Activated CD8-positive, alpha-beta T cell treated with anti-CD3 and anti-CD28 coated beads, Interleukin-2, amount 10 ng/mL, durations not matched to agents 7 days and 5 days (primary cell): ENCODE measurements around the gene ITGA1. TPM values are rescaled to one million over a fixed set of nuclear protein-coding genes. Genes with fewer than 3 reads are reported as not detected.

ENCODE experiments used
- ATAC-seq: fragments of 150-1000 bp; cut with Tn5 transposase; one replicate; pipeline ENCODE4 v1.10.0; 2021; ENCODE audit warnings: moderate library complexity
- CTCF ChIA-PET: fragments of 350-600 bp; sonication (Branson Sonifier 250); formaldehyde crosslinking; loops from one replicate; lab custom pipeline; 2021; ENCODE audit warnings: antibody characterized with exemption; lab: Charles Lee
- POLR2A ChIA-PET: fragments of 350-600 bp; sonication (Branson Sonifier 250); formaldehyde crosslinking; loops from one replicate; lab custom pipeline; 2021; ENCODE audit warnings: antibody characterized with exemption; lab: Charles Lee
- DNase-seq: peaks from one replicate; pipeline ENCODE4 v3.0.0-alpha.2; 2020
- H3K27ac Mint-ChIP-seq: one replicate; pipeline ENCODE4 v1.8.0; 2021; ENCODE audit warnings: mild to moderate bottlenecking, mixed read lengths
- H3K27me3 Mint-ChIP-seq: one replicate; pipeline ENCODE4 v1.8.0; 2021; ENCODE audit warnings: low read depth, mixed read lengths
- H3K36me3 Mint-ChIP-seq: one replicate; pipeline ENCODE4 v1.8.0; 2021; ENCODE audit warnings: low read depth, mixed read lengths
- H3K4me1 Mint-ChIP-seq: one replicate; pipeline ENCODE4 v1.8.0; 2021; ENCODE audit warnings: low read depth, mixed read lengths
- H3K4me3 Mint-ChIP-seq: one replicate; pipeline ENCODE4 v1.8.0; 2021; ENCODE audit warnings: mild to moderate bottlenecking, mixed read lengths
- H3K9me3 Mint-ChIP-seq: one replicate; pipeline ENCODE4 v1.8.0; 2022; ENCODE audit warnings: mixed read lengths; ENCODE audit not compliant: insufficient read depth
- total RNA-seq, 2 experiments: library from RNA; stranded (reverse); gene quantifications; one replicate each; pipeline ENCODE4 v1.2.3, GENCODE V29; 2021

The ITGA1 gene
- total RNA-seq, 2 experiments from 2014 or later = 18.0 to 19.2 TPM

DNA sequence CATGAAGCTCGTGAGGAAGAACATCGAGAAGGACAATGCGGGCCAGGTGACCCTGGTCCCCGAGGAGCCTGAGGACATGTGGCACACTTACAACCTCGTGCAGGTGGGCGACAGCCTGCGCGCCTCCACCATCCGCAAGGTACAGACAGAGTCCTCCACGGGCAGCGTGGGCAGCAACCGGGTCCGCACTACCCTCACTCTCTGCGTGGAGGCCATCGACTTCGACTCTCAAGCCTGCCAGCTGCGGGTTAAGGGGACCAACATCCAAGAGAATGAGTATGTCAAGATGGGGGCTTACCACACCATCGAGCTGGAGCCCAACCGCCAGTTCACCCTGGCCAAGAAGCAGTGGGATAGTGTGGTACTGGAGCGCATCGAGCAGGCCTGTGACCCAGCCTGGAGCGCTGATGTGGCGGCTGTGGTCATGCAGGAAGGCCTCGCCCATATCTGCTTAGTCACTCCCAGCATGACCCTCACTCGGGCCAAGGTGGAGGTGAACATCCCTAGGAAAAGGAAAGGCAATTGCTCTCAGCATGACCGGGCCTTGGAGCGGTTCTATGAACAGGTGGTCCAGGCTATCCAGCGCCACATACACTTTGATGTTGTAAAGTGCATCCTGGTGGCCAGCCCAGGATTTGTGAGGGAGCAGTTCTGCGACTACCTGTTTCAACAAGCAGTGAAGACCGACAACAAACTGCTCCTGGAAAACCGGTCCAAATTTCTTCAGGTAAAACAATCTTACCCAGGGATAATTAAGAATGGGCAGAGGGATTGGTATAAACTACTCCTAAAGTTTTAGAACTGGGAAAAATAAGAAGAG is 12.9 kb downstream of the ITGA1 start:
- peaks cover 52% of the 10 kb centered on the region for H3K36me3 Mint-ChIP-seq
- H3K9me3 Mint-ChIP-seq = no peaks in the 10 kb centered on the region
- peak overlapping the region; percentile 93 for H3K4me3 Mint-ChIP-seq
- no peaks in the 10 kb centered on the region for H3K27me3 Mint-ChIP-seq
- ChIA-PET POLR2A (interaction anchor here (0.9 to 2.4 kb wide), 9 partner anchors 11 to 107 kb away, joined by 3 to 13 read pairs (median 3); partner anchors contain the start of genes ITGA1 and PELO), CTCF (interaction anchor here (0.8 to 5.2 kb wide), 16 partner anchors 13 to 136 kb away, joined by 3 to 38 read pairs (median 7); partner anchors contain the start of genes ITGA1 and PELO)
- DNase-seq = peak; percentile 70
- peak; percentile 67 for ATAC-seq
- peak overlapping the region; percentile 97 for H3K27ac Mint-ChIP-seq
- H3K4me1 Mint-ChIP-seq = peaks cover 62% of the 10 kb centered on the region

DNA sequence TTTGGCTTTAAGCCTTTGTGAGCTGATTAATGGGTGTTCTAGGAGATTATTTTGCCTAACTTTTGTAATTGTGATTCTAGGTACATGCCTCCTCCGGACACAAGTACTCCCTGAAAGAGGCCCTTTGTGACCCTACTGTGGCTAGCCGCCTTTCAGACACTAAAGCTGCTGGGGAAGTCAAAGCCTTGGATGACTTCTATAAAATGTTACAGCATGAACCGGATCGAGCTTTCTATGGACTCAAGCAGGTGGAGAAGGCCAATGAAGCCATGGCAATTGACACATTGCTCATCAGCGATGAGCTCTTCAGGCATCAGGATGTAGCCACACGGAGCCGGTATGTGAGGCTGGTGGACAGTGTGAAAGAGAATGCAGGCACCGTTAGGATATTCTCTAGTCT is 13.6 kb downstream of the ITGA1 start:
- peaks cover 64% of the 10 kb centered on the region for H3K4me1 Mint-ChIP-seq
- H3K36me3 Mint-ChIP-seq = peaks cover 56% of the 10 kb centered on the region
- H3K4me3 Mint-ChIP-seq = peak overlapping the region; percentile 93
- H3K27me3 Mint-ChIP-seq = no peaks in the 10 kb centered on the region
- ChIA-PET POLR2A (interaction anchor here (0.8 to 2.4 kb wide), 3 partner anchors 9 to 76 kb away, joined by 3 to 9 read pairs (median 3); no protein-coding TSS in a partner anchor), CTCF (interaction anchor here (0.8 to 5.2 kb wide), 5 partner anchors 14 to 137 kb away, joined by 3 to 36 read pairs (median 8); partner anchors contain the start of genes ITGA1 and PELO)
- H3K27ac Mint-ChIP-seq = peak overlapping the region; percentile 97
- ATAC-seq = no peak
- no peak for DNase-seq
- H3K9me3 Mint-ChIP-seq = no peaks in the 10 kb centered on the region

DNA sequence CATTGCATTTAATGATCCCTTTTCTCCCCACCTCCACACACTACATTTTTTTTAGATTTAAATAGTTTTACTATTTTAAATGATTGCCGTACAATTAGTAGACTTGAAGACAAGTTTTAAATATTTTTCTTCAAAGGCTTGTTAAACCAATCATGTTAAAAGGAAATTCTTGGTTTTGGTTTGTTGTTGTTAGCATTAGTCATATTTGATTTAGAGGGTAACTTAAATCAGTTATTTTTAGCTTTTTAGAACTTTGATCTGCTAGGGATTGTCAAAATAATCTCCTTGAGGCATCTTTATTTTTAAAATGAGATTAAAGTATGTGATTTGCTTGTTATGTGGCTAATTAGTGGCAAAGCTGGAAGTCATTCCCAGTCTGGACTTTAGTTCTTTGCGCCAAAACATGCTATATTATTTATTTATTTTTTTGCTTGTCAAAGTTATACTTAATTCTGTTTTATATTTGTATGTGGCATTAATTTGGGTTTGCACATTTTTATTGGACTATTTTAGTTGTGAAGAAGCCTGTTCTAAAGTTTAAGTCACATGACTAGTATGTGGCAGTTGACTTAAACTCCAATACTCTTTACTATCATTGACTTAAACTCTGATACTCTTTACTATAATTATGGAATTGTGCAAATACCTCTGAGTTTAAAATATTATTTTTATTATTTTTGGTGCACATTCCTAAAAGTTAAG is 14.7 kb downstream of the ITGA1 start:
- no peak overlapping the region for H3K27ac Mint-ChIP-seq
- ATAC-seq (no peak), DNase-seq (no peak)
- peaks cover 54% of the 10 kb centered on the region for H3K36me3 Mint-ChIP-seq
- peaks cover 58% of the 10 kb centered on the region for H3K4me1 Mint-ChIP-seq
- H3K9me3 Mint-ChIP-seq = no peaks in the 10 kb centered on the region
- H3K27me3 Mint-ChIP-seq = no peaks in the 10 kb centered on the region
- peak overlapping the region; percentile 93 for H3K4me3 Mint-ChIP-seq
- CTCF ChIA-PET = interaction anchor here (1.4 to 5.2 kb wide), 4 partner anchors 15 to 138 kb away, joined by 6 to 36 read pairs (median 19); partner anchors contain the start of genes ITGA1 and PELO
- POLR2A ChIA-PET = interaction anchor here (1.3 kb wide), 1 partner anchor 77 kb away, joined by 3 read pairs; no protein-coding TSS in a partner anchor

DNA sequence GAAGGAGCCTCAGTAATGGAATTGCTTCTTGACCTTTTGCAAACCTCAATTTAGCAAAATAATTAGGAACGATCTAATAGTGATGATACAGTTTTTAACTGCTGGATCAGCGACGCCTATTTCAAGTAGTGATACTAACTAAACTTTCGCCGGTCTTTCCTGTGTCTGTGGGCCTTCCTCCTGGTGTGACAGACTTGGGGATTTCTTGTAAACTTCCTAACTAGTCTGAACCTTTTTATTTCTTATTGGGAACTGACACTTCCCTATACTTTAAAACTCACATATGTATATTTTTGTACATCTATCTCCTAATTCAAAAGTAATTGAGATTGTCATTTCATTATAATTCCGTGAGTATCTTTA is 15.2 kb downstream of the ITGA1 start:
- ATAC-seq (no peak), DNase-seq (no peak)
- H3K27me3 Mint-ChIP-seq = no peaks in the 10 kb centered on the region
- H3K9me3 Mint-ChIP-seq = no peaks in the 10 kb centered on the region
- CTCF ChIA-PET = interaction anchor here (2.0 to 5.2 kb wide), 2 partner anchors 16 to 110 kb away, joined by 6 to 36 read pairs; partner anchors contain the start of genes ITGA1 and PELO
- peak overlapping the region; percentile 42 for H3K4me3 Mint-ChIP-seq
- H3K27ac Mint-ChIP-seq = no peak overlapping the region
- H3K4me1 Mint-ChIP-seq = peaks cover 56% of the 10 kb centered on the region
- H3K36me3 Mint-ChIP-seq = peaks cover 55% of the 10 kb centered on the region
- POLR2A ChIA-PET = no interaction called here

- no peak for DNase-seq
- H3K27ac Mint-ChIP-seq = no peak overlapping the region
- H3K4me3 Mint-ChIP-seq = no peak overlapping the region
- H3K27me3 Mint-ChIP-seq = no peaks in the 10 kb centered on the region
- H3K36me3 Mint-ChIP-seq = peaks cover 54% of the 10 kb centered on the region
- no peak for ATAC-seq
- H3K4me1 Mint-ChIP-seq = peaks cover 45% of the 10 kb centered on the region
- H3K9me3 Mint-ChIP-seq = no peaks in the 10 kb centered on the region
- ChIA-PET POLR2A (no interaction called here), CTCF (interaction anchor here (0.8 to 2.5 kb wide), 2 partner anchors 111 kb away, joined by 5 to 9 read pairs; no protein-coding TSS in a partner anchor)
Observed at GRCh38 chr5:52804387-52804791, 16.7 kb downstream of the ITGA1 start.

GRCh38 chr5:52804981-52805380 is 17.3 kb downstream of the ITGA1 start:
- CTCF ChIA-PET = interaction anchor here (2.5 kb wide), 1 partner anchor 111 kb away, joined by 9 read pairs; no protein-coding TSS in a partner anchor
- no peak overlapping the region for H3K27ac Mint-ChIP-seq
- DNase-seq = no peak
- POLR2A ChIA-PET = no interaction called here
- H3K9me3 Mint-ChIP-seq = no peaks in the 10 kb centered on the region
- ATAC-seq = no peak
- H3K27me3 Mint-ChIP-seq = no peaks in the 10 kb centered on the region
- peaks cover 54% of the 10 kb centered on the region for H3K36me3 Mint-ChIP-seq
- peaks cover 45% of the 10 kb centered on the region for H3K4me1 Mint-ChIP-seq
- no peak overlapping the region for H3K4me3 Mint-ChIP-seq

DNA sequence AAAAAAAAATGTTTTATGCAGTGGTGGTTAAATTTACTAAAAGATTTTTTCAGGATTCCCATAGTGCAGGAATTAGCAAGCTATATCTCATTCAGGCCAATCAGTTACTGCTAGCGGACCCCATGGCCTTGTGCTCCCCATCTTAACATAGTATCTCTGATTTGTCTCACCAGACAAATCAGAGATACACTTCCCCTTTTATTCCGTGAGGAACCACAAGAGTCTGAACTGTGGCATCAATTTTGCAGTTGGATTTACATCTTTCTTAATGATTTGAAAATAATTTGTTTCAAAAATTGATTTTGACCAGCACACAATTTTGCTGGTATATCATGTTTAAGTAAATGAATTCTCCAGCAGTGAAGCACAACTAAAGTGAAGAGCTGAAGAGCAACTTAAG is 17.9 kb downstream of the ITGA1 start:
- Mint-ChIP-seq H3K4me1 (peaks cover 46% of the 10 kb centered on the region), H3K4me3 (no peak overlapping the region), H3K27ac (no peak overlapping the region), H3K27me3 (no peaks in the 10 kb centered on the region), H3K9me3 (no peaks in the 10 kb centered on the region), H3K36me3 (peaks cover 48% of the 10 kb centered on the region)
- POLR2A ChIA-PET = no interaction called here
- CTCF ChIA-PET = interaction anchor here (2.5 kb wide), 1 partner anchor 110 kb away, joined by 9 read pairs; no protein-coding TSS in a partner anchor
- ATAC-seq (no peak), DNase-seq (no peak)

DNA sequence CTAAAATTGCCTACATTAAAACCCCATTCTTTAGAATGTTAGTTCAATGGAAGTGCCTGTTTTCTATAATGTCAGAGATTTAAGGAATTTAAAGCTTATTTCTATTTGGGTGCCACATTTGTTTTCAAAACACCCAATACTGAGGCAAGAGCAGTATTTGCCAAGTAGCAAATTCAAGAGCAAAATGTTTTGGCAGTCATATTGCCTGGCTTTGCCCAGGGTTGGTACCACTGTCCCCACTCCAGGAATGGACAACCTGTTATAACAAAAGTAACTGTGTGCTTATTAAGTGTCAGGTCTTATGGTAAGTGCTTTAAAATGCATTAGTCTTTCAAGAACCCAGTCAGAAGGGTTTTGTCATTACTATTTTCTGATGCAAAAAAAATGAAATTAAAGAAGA is 19.3 kb downstream of the ITGA1 start:
- ChIA-PET POLR2A (no interaction called here), CTCF (interaction anchor here (1.7 kb wide), 1 partner anchor 20 kb away, joined by 4 read pairs; the partner anchor contains the start of genes ITGA1 and PELO)
- no peaks in the 10 kb centered on the region for H3K9me3 Mint-ChIP-seq
- peaks cover 36% of the 10 kb centered on the region for H3K36me3 Mint-ChIP-seq
- ATAC-seq (no peak), DNase-seq (no peak)
- H3K27ac Mint-ChIP-seq = no peak overlapping the region
- no peak overlapping the region for H3K4me3 Mint-ChIP-seq
- H3K27me3 Mint-ChIP-seq = no peaks in the 10 kb centered on the region
- peaks cover 37% of the 10 kb centered on the region for H3K4me1 Mint-ChIP-seq

GRCh38 chr5:52807723-52808122 is 20.0 kb downstream of the ITGA1 start:
- Mint-ChIP-seq H3K27me3 (no peaks in the 10 kb centered on the region), H3K4me3 (no peak overlapping the region), H3K36me3 (peaks cover 32% of the 10 kb centered on the region), H3K27ac (no peak overlapping the region), H3K9me3 (no peaks in the 10 kb centered on the region), H3K4me1 (peaks cover 37% of the 10 kb centered on the region)
- DNase-seq (no peak), ATAC-seq (no peak)
- POLR2A ChIA-PET = interaction anchor here (0.6 kb wide), 1 partner anchor 60 kb away, joined by 3 read pairs; no protein-coding TSS in a partner anchor
- CTCF ChIA-PET = interaction anchor here (1.2 to 1.7 kb wide), 2 partner anchors 21 to 88 kb away, joined by 4 read pairs; partner anchors contain the start of genes ITGA1 and PELO

GRCh38 chr5:52808316-52808901 is 20.7 kb downstream of the ITGA1 start:
- CTCF ChIA-PET = interaction anchor here (0.6 to 1.7 kb wide), 3 partner anchors 9 to 87 kb away, joined by 3 to 4 read pairs (median 4); partner anchors contain the start of genes ITGA1 and PELO
- DNase-seq (no peak), ATAC-seq (no peak)
- POLR2A ChIA-PET = interaction anchor here (0.6 kb wide), 1 partner anchor 60 kb away, joined by 3 read pairs; no protein-coding TSS in a partner anchor
- H3K4me1 Mint-ChIP-seq = peaks cover 33% of the 10 kb centered on the region
- peaks cover 1% of the 10 kb centered on the region for H3K27me3 Mint-ChIP-seq
- H3K27ac Mint-ChIP-seq = no peak overlapping the region
- H3K9me3 Mint-ChIP-seq = no peaks in the 10 kb centered on the region
- no peak overlapping the region for H3K4me3 Mint-ChIP-seq
- H3K36me3 Mint-ChIP-seq = peaks cover 28% of the 10 kb centered on the region

- ATAC-seq = no peak
- Mint-ChIP-seq H3K9me3 (no peaks in the 10 kb centered on the region), H3K4me1 (peaks cover 22% of the 10 kb centered on the region), H3K36me3 (peaks cover 17% of the 10 kb centered on the region), H3K27ac (no peak overlapping the region), H3K4me3 (no peak overlapping the region), H3K27me3 (peaks cover 1% of the 10 kb centered on the region)
- ChIA-PET POLR2A (no interaction called here), CTCF (interaction anchor here (0.7 to 1.5 kb wide), 3 partner anchors 10 to 99 kb away, joined by 3 to 4 read pairs (median 3); no protein-coding TSS in a partner anchor)
- DNase-seq = no peak
Observed at GRCh38 chr5:52809884-52810283, 22.2 kb downstream of the ITGA1 start.
